ENCODE measurements around the gene HDDC2.

HDDC2 gene

DNA sequence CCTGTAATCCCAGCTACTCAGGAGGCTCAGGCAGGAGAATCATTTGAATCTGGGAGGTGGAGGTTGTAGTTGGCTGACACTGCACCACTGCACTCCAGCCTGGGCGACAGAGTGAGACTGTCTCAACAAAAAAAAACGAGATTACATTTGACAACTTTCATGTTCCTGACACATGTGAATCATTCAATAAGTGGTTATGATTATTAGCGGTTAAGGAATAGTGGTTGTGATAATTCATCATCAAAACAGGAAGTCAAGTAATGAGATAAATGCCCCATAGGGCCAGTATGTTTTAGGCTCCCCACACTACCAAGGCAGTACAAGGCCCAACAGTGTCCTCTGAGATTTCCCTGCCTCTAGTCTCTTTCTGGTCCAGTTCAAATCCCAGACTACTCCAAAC is 2.5 kb downstream of the HDDC2 start:
- DNase-seq (ENCODE audit: low read depth), result no peak
- H3K4me3 ChIP-seq (ENCODE audit: low read depth, low read length), result no peak overlapping the region
- TF ChIP-seq, protein P1, sequence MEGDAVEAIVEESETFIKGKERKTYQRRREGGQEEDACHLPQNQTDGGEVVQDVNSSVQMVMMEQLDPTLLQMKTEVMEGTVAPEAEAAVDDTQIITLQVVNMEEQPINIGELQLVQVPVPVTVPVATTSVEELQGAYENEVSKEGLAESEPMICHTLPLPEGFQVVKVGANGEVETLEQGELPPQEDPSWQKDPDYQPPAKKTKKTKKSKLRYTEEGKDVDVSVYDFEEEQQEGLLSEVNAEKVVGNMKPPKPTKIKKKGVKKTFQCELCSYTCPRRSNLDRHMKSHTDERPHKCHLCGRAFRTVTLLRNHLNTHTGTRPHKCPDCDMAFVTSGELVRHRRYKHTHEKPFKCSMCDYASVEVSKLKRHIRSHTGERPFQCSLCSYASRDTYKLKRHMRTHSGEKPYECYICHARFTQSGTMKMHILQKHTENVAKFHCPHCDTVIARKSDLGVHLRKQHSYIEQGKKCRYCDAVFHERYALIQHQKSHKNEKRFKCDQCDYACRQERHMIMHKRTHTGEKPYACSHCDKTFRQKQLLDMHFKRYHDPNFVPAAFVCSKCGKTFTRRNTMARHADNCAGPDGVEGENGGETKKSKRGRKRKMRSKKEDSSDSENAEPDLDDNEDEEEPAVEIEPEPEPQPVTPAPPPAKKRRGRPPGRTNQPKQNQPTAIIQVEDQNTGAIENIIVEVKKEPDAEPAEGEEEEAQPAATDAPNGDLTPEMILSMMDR (IDR thresholded peaks at IDR 0.05; ENCODE audit: control insufficient read depth, extremely low read depth, insufficient read depth), result no peak

DNA sequence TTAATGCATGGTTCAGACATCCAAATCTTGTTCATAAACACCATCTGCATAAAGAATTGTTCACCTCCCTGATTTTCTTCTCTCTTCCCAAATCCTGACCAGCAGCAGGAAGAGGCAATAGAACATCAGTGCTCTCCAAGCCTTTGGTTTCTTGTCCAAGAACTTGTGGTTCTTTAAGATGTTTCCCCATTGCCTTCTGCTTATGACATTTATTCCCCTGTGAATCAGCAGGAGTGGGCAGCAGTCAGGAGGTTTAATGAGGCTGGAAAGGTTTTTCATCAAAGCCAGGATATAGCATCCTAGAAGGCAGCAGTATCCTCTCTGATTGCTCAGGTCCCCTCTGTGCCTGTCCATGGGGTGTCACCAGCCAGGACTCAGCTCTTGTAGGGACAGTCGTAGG is 5.3 kb downstream of the HDDC2 start:
- DNase-seq (ENCODE audit: low read depth), result no peak
- TF ChIP-seq, protein P1 (IDR thresholded peaks at IDR 0.05; ENCODE audit: control insufficient read depth, extremely low read depth, insufficient read depth), result no peak
- no peak overlapping the region for H3K4me3 ChIP-seq (ENCODE audit: low read depth, low read length)

GRCh38 chr6:125294925-125295324 is 6.8 kb downstream of the HDDC2 start:
- no peak overlapping the region for H3K4me3 ChIP-seq (ENCODE audit: low read depth, low read length)
- TF ChIP-seq, protein P1 (IDR thresholded peaks at IDR 0.05; ENCODE audit: control insufficient read depth, extremely low read depth, insufficient read depth), result no peak
- DNase-seq (ENCODE audit: low read depth), result peak; percentile 31

GRCh38 chr6:125294036-125294435 is 7.7 kb downstream of the HDDC2 start:
- TF ChIP-seq, protein P1 (IDR thresholded peaks at IDR 0.05; ENCODE audit: control insufficient read depth, extremely low read depth, insufficient read depth), result no peak
- H3K4me3 ChIP-seq (ENCODE audit: low read depth, low read length), result no peak overlapping the region
- DNase-seq (ENCODE audit: low read depth), result peak; percentile 32

DNA sequence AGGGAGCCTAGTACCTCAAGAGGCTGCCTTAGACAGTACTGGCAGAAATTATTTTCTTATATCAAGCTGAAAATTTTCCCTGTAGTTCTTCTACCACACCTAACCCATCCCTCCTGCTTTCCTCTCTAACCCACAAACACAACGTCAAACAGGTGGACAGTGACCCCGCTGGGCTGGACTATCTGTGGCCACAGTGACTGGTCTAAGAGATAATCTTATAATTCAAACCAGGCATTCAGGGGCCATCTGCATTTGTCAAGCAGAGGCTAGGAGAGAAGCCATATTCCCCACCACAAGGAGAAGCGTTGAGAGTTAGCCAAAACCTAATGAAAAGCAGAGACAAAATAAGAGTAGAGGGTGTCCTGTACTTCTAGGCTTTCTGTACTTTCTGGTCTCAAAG is 8.2 kb downstream of the HDDC2 start:
- DNase-seq (ENCODE audit: low read depth), result no peak
- TF ChIP-seq, protein P1 (IDR thresholded peaks at IDR 0.05; ENCODE audit: control insufficient read depth, extremely low read depth, insufficient read depth), result no peak
- no peak overlapping the region for H3K4me3 ChIP-seq (ENCODE audit: low read depth, low read length)

GRCh38 chr6:125287718-125288117 is 14.0 kb downstream of the HDDC2 start:
- no peak overlapping the region for H3K4me3 ChIP-seq (ENCODE audit: low read depth, low read length)
- DNase-seq (ENCODE audit: low read depth), result no peak
- TF ChIP-seq, protein P1 (IDR thresholded peaks at IDR 0.05; ENCODE audit: control insufficient read depth, extremely low read depth, insufficient read depth), result no peak

DNA sequence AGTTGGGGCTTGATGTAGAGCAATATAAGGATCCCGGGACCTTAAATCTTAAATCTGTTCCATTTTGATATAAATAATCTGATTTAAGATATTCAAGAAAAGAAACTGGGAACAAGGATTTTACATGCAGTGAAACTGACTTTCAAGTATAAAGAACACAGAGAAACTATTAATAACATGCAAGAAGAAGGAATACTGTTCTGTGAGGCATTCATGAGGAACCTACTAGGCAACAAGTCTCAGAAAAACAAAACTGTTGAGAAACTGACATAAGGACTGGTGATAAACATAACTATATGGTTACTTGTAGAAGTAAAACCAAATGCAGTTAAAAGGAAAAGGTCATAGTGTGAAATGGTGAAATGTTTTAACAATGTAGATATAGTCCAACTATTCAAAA is 15.8 kb downstream of the HDDC2 start:
- no peak for DNase-seq (ENCODE audit: low read depth)
- H3K4me3 ChIP-seq (ENCODE audit: low read depth, low read length), result no peak overlapping the region
- TF ChIP-seq, protein P1 (IDR thresholded peaks at IDR 0.05; ENCODE audit: control insufficient read depth, extremely low read depth, insufficient read depth), result no peak

Measured in LNCaP clone FGC (cell line).